ENCODE results near the gene ABHD14A. TPM values are rescaled to one million over a fixed set of nuclear protein-coding genes. Genes with fewer than 3 reads are reported as not detected.
"Not testable (repeated sequence)": the region's sequence is repeated elsewhere in the genome, so short reads cannot be mapped to it uniquely, and the experiment has no call there.

The ABHD14A gene
- polyA plus RNA-seq, 3 donors, result 22.8 to 31.8 (median 26.8) TPM

- no peak for DNase-seq
Measured at GRCh38 chr3:51968883-51969678, 5.8 kb upstream of the ABHD14A start.

- no peak for DNase-seq
Measured at GRCh38 chr3:51969841-51970240, 5.0 kb upstream of the ABHD14A start.

GRCh38 chr3:51970606-51971300, 4.1 kb upstream of the ABHD14A start:
- DNase-seq, result no peak

GRCh38 chr3:51971350-51971749, 3.5 kb upstream of the ABHD14A start:
- no peak for DNase-seq

- DNase-seq, result no peak
Measured at GRCh38 chr3:51974277-51974962, 444 bp upstream of the ABHD14A start.

- DNase-seq, result peak; percentile 69
Measured at GRCh38 chr3:51975852-51976549, 1.1 kb downstream of the ABHD14A start.

GRCh38 chr3:51977446-51978142, 2.7 kb downstream of the ABHD14A start:
- DNase-seq, result no peak

GRCh38 chr3:51978143-51978502, 3.3 kb downstream of the ABHD14A start:
- DNase-seq, result no peak

- no peak for DNase-seq
Measured at GRCh38 chr3:51980253-51980652, 5.4 kb downstream of the ABHD14A start.

- no peak for DNase-seq
Measured at GRCh38 chr3:51982352-51982837, 7.5 kb downstream of the ABHD14A start.

GRCh38 chr3:51982838-51983577, 8.1 kb downstream of the ABHD14A start, which contains the start of gene ACY1:
ACY1 (plus strand) TSS chr3:51983535; CDS start chr3:51984065, 530 bp downstream.
- peak; percentile 89 for DNase-seq

- no peak for DNase-seq
Measured at GRCh38 chr3:51983578-51984268, 8.9 kb downstream of the ABHD14A start.

GRCh38 chr3:51984269-51984647, 9.4 kb downstream of the ABHD14A start:
- no peak for DNase-seq

GRCh38 chr3:51985063-51985462, 10.2 kb downstream of the ABHD14A start:
- DNase-seq, result no peak

GRCh38 chr3:51986010-51986947, 11.4 kb downstream of the ABHD14A start:
- DNase-seq, result no peak

GRCh38 chr3:51987568-51987967, 12.7 kb downstream of the ABHD14A start:
- no peak for DNase-seq

GRCh38 chr3:51988286-51989146, 13.7 kb downstream of the ABHD14A start:
- no peak for DNase-seq

- DNase-seq, result not testable (repeated sequence)
Measured at GRCh38 chr3:51990501-51990971, 15.7 kb downstream of the ABHD14A start.
